Esophagus muscularis mucosa (tissue), 4 donors: Measurements from ENCODE around the gene MAP3K9.

Source experiments
- CTCF ChIP-seq, 3 experiments: fragments of 200-600 bp in 2 of 3; fragments of 450-650 bp in 1 of 3; sonication (generic) in 2 of 3; IDR thresholded peaks; one replicate each; pipeline ENCODE4 v1.5.1; 2017 to 2019; ENCODE audit warnings: antibody characterized with exemption in 3 of 3, mild to moderate bottlenecking in 2 of 3, moderate library complexity in 1 of 3
- EP300 ChIP-seq: sonication (generic); formaldehyde crosslinking; IDR thresholded peaks from one replicate; pipeline ENCODE4 v1.6.1; 2017; ENCODE audit warnings: antibody characterized with exemption
- POLR2A ChIP-seq: fragments of 450-650 bp; IDR thresholded peaks from one replicate; pipeline ENCODE4 v1.6.1; 2017; ENCODE audit warnings: antibody characterized with exemption, moderate library complexity, mild to moderate bottlenecking, low read depth
- POLR2AphosphoS5 ChIP-seq, 2 donors: sonication (generic); formaldehyde crosslinking; IDR thresholded peaks; one replicate each; pipeline ENCODE4 v1.6.1; 2017; ENCODE audit warnings: antibody characterized with exemption in 2 of 2

GRCh38 chr14:70677341-70677740 is 132.0 kb downstream of the MAP3K9 start:
- TF ChIP-seq CTCF (IDR thresholded peaks at IDR 0.05), result no peak
- TF ChIP-seq POLR2A, result no peak
- no peak for TF ChIP-seq POLR2AphosphoS5 (IDR thresholded peaks at IDR 0.05)
- TF ChIP-seq EP300, result no peak
